Upper lobe of left lung (tissue), 6 donors: ENCODE measurements around the gene UGGT2. TPM values are rescaled to one million over a fixed set of nuclear protein-coding genes. Genes with fewer than 3 reads are reported as not detected.

ENCODE experiments used
- ATAC-seq, 2 donors: fragments of 200-7000 bp; cut with Tn5 transposase; one replicate each; pipeline ENCODE4 v1.9.1; 2022; ENCODE audit warnings: mild to moderate bottlenecking in 2 of 2, moderate library complexity in 2 of 2; ENCODE audit not compliant: low FRiP score in 2 of 2
- DNase-seq, 2 donors: peaks; one replicate each; pipeline ENCODE4 v3.0.0-alpha.2; 2019 to 2020
- H3K27ac ChIP-seq, 4 donors: fragments of 200-600 bp; sonication (generic); one replicate each; pipeline ENCODE4 v1.5.1; 2016 to 2019
- H3K27me3 ChIP-seq, 4 donors: fragments of 200-600 bp; sonication (generic); one replicate each; pipeline ENCODE4 v1.5.1; 2017 to 2019
- H3K36me3 ChIP-seq, 4 donors: fragments of 200-600 bp; sonication (generic); one replicate each; pipeline ENCODE4 v1.5.1; 2016 to 2019
- H3K4me1 ChIP-seq, 4 donors: fragments of 200-600 bp; sonication (generic); one replicate each; pipeline ENCODE4 v1.5.1; 2018 to 2019
- H3K4me3 ChIP-seq, 4 donors: fragments of 200-600 bp; sonication (generic); one replicate each; pipeline ENCODE4 v1.5.1; 2017 to 2019; ENCODE audit warnings: mild to moderate bottlenecking in 2 of 4, moderate library complexity in 1 of 4
- H3K9me3 ChIP-seq, 4 donors: fragments of 200-600 bp; sonication (generic); one replicate each; pipeline ENCODE4 v1.5.1; 2018 to 2019
- CTCF ChIP-seq, 6 experiments: fragments of 450-650 bp in 4 of 6; fragments of 200-600 bp in 2 of 6; sonication (generic) in 2 of 6; IDR thresholded peaks; one replicate each; pipeline ENCODE4 v1.5.1; 2016 to 2019; ENCODE audit warnings: antibody characterized with exemption in 6 of 6
- EP300 ChIP-seq, 4 donors: sonication (generic); formaldehyde crosslinking; IDR thresholded peaks; one replicate each; pipeline ENCODE4 v1.5.1; 2017; ENCODE audit warnings: antibody characterized with exemption in 4 of 4, control low read depth in 2 of 4
- POLR2A ChIP-seq, 4 donors: fragments of 450-650 bp; IDR thresholded peaks; one replicate each; pipeline ENCODE4 v1.5.1; 2016 to 2017; ENCODE audit warnings: antibody characterized with exemption in 4 of 4, mild to moderate bottlenecking in 2 of 4
- POLR2AphosphoS5 ChIP-seq, 2 donors: sonication (generic); formaldehyde crosslinking; IDR thresholded peaks; one replicate each; pipeline ENCODE4 v1.5.1; 2017; ENCODE audit warnings: antibody characterized with exemption in 2 of 2
- WGBS, 2 donors: methylation state at CpG; one replicate each; pipeline ENCODE4 v1.1.5; 2017 to 2018; 5-methylcytosine and 5-hydroxymethylcytosine counted together
- total RNA-seq, 6 donors: library from RNA; depleted of rRNA in 4 of 6; stranded (reverse); fragments of >200 nt in 4 of 6; gene quantifications; one replicate each; pipeline versions ENCODE4 v1.1.0 to v1.2.1, GENCODE V29; 2016 to 2021
- donor health status: DM: no; HTN: no; CAD: no; lungs with moderate emphysema.
- donor health status: DM: no; HTN: yes; CAD: no; lungs with severe emphysema.

Gene UGGT2
- total RNA-seq, result 10 to 100 TPM; 13.0 to 44.8 (median 18.5) TPM

GRCh38 chr13:96053003-96053703 lies at the start of gene UGGT2:
TSS of gene UGGT2 (minus strand) at chr13:96053401. CDS start at chr13:96053312, 89 bp downstream.
- H3K9me3 ChIP-seq, result no peaks in the 10 kb centered on the region
- peak within 1 kb of the TSS; percentile 65 to 100 (median 82) for H3K4me3 ChIP-seq
- TF ChIP-seq POLR2A (IDR thresholded peaks at IDR 0.05) (peak in 3 of 4 donors; percentile 53 to 81 (median 79)), CTCF (IDR thresholded peaks at IDR 0.05) (no peak), POLR2AphosphoS5 (IDR thresholded peaks at IDR 0.05) (peak; percentile 66 to 77), EP300 (IDR thresholded peaks at IDR 0.05) (peak in 2 of 4 donors; percentile 9 to 34)
- peak; percentile 100 for ATAC-seq
- H3K27ac ChIP-seq, result peak within 1 kb of the TSS; percentile 73 to 90 (median 83)
- no peaks in the 10 kb centered on the region for H3K27me3 ChIP-seq
- H3K4me1 ChIP-seq, result peaks cover 0 to 15% (median 5%) of the 10 kb centered on the region in 4 donors
- WGBS, 2 donors, result 2 to 4% methylated on average over 10 to 73 of the region's 77 CpGs
- no peaks in the 10 kb centered on the region for H3K36me3 ChIP-seq
- peak; percentile 95 to 99 for DNase-seq

GRCh38 chr13:96100457-96101220 lies 47.4 kb upstream of the UGGT2 start:
- DNase-seq, result no peak
- WGBS, 2 donors, result 78 to 82% methylated on average over 4 of the region's 4 CpGs
- H3K4me3 ChIP-seq, result no peak overlapping the region
- no peaks in the 10 kb centered on the region for H3K27me3 ChIP-seq
- H3K27ac ChIP-seq, result no peak overlapping the region
- ATAC-seq, result no peak
- no peak for TF ChIP-seq POLR2AphosphoS5 (IDR thresholded peaks at IDR 0.05)
- no peak for TF ChIP-seq CTCF (IDR thresholded peaks at IDR 0.05)
- TF ChIP-seq EP300 (IDR thresholded peaks at IDR 0.05), result no peak
- no peak for TF ChIP-seq POLR2A (IDR thresholded peaks at IDR 0.05)
- no peaks in the 10 kb centered on the region for H3K4me1 ChIP-seq
- H3K36me3 ChIP-seq, result no peaks in the 10 kb centered on the region
- H3K9me3 ChIP-seq, result no peaks in the 10 kb centered on the region

- no peak overlapping the region for H3K27ac ChIP-seq
- no peaks in the 10 kb centered on the region for H3K9me3 ChIP-seq
- no peak for ATAC-seq
- peaks cover 12 to 26% (median 19%) of the 10 kb centered on the region in 4 donors for H3K4me1 ChIP-seq
- no peaks in the 10 kb centered on the region for H3K36me3 ChIP-seq
- H3K27me3 ChIP-seq, result peaks cover 0 to 20% (median 14%) of the 10 kb centered on the region in 4 donors
- DNase-seq, result no peak
- TF ChIP-seq POLR2AphosphoS5 (IDR thresholded peaks at IDR 0.05) (no peak), EP300 (IDR thresholded peaks at IDR 0.05) (no peak), POLR2A (IDR thresholded peaks at IDR 0.05) (no peak), CTCF (IDR thresholded peaks at IDR 0.05) (no peak)
- no peak overlapping the region for H3K4me3 ChIP-seq
Measured at GRCh38 chr13:96093296-96094006, 40.2 kb upstream of the UGGT2 start.

- peak overlapping the region in 3 of 4 donors; percentile 40 to 50 (median 48) for H3K4me3 ChIP-seq
Measured at GRCh38 chr13:96091164-96092117, 38.2 kb upstream of the UGGT2 start.

More at GRCh38 chr13:96091164-96092117, 38.2 kb upstream of the UGGT2 start:
- H3K9me3 ChIP-seq, result no peaks in the 10 kb centered on the region
- H3K27me3 ChIP-seq, result peaks cover 0 to 25% (median 14%) of the 10 kb centered on the region in 4 donors
- no peak for TF ChIP-seq POLR2A (IDR thresholded peaks at IDR 0.05)
- TF ChIP-seq POLR2AphosphoS5 (IDR thresholded peaks at IDR 0.05), result no peak
- no peak for TF ChIP-seq CTCF (IDR thresholded peaks at IDR 0.05)
- TF ChIP-seq EP300 (IDR thresholded peaks at IDR 0.05), result no peak
- peak in 1 of 2 donors; percentile 60 for DNase-seq
- 4 to 6% methylated on average over 19 to 57 of the region's 57 CpGs for WGBS, 2 donors
- ATAC-seq, result peak in 1 of 2 donors; percentile 34
- H3K27ac ChIP-seq, result no peak overlapping the region
- H3K36me3 ChIP-seq, result no peaks in the 10 kb centered on the region
- peaks cover 12 to 26% (median 19%) of the 10 kb centered on the region in 4 donors for H3K4me1 ChIP-seq
